Measurements from ENCODE around the gene ZNF326. TPM values are rescaled to one million over a fixed set of nuclear protein-coding genes. Genes with fewer than 3 reads are reported as not detected.
"Not testable (repeated sequence)": the region's sequence is repeated elsewhere in the genome, so short reads cannot be mapped to it uniquely, and the experiment has no call there.

Gene ZNF326
- total RNA-seq, 1 experiment from 2014 or later, result 14.7 TPM

GRCh38 chr1:89973471-89974127 lies 21.3 kb upstream of the ZNF326 start:
- H4K20me1 ChIP-seq (ENCODE audit: insufficient read depth, low read depth, low read length), result no peaks in the 10 kb centered on the region
- H3K4me1 ChIP-seq (ENCODE audit: low read length), result no peaks in the 10 kb centered on the region
- H3K79me2 ChIP-seq (ENCODE audit: low read length), result no peaks in the 10 kb centered on the region
- no peak overlapping the region for H3K4me3 ChIP-seq (ENCODE audit: low read length)
- H3K9me2 ChIP-seq (replicated peaks; ENCODE audit: insufficient read depth, low read length), result no peaks in the 10 kb centered on the region
- H3K9me3 ChIP-seq (ENCODE audit: low read length), result no peaks in the 10 kb centered on the region
- no peak overlapping the region for H3K4me2 ChIP-seq (ENCODE audit: low read depth, low read length, poor library complexity, severe bottlenecking)
- H2AFZ ChIP-seq (ENCODE audit: low read length), result no peak overlapping the region
- no peak overlapping the region for H3K9ac ChIP-seq (ENCODE audit: low read length)
- no peaks in the 10 kb centered on the region for H3K36me3 ChIP-seq (ENCODE audit: insufficient read depth, low read length)
- H3K27me3 ChIP-seq (ENCODE audit: low read length), result no peaks in the 10 kb centered on the region
- DNase-seq, result no peak
- no peak overlapping the region for H3K27ac ChIP-seq (ENCODE audit: low read length)

- no peak overlapping the region for H2AFZ ChIP-seq (ENCODE audit: low read length)
- no peak overlapping the region for H3K4me3 ChIP-seq (ENCODE audit: low read length)
- DNase-seq, result no peak
- H3K4me1 ChIP-seq (ENCODE audit: low read length), result no peaks in the 10 kb centered on the region
- no peaks in the 10 kb centered on the region for H4K20me1 ChIP-seq (ENCODE audit: insufficient read depth, low read depth, low read length)
- no peaks in the 10 kb centered on the region for H3K27me3 ChIP-seq (ENCODE audit: low read length)
- H3K27ac ChIP-seq (ENCODE audit: low read length), result no peak overlapping the region
- H3K79me2 ChIP-seq (ENCODE audit: low read length), result no peaks in the 10 kb centered on the region
- no peaks in the 10 kb centered on the region for H3K9me2 ChIP-seq (replicated peaks; ENCODE audit: insufficient read depth, low read length)
- no peaks in the 10 kb centered on the region for H3K9me3 ChIP-seq (ENCODE audit: low read length)
- H3K36me3 ChIP-seq (ENCODE audit: insufficient read depth, low read length), result no peaks in the 10 kb centered on the region
- no peak overlapping the region for H3K4me2 ChIP-seq (ENCODE audit: low read depth, low read length, poor library complexity, severe bottlenecking)
- H3K9ac ChIP-seq (ENCODE audit: low read length), result no peak overlapping the region
These were observed 20.7 kb upstream of the ZNF326 start for GRCh38 chr1:89974256-89974655.

GRCh38 chr1:89974696-89975470 lies 20.0 kb upstream of the ZNF326 start:
- Histone ChIP-seq H3K9ac (ENCODE audit: low read length) (no peak overlapping the region), H3K79me2 (ENCODE audit: low read length) (no peaks in the 10 kb centered on the region), H3K4me1 (ENCODE audit: low read length) (no peaks in the 10 kb centered on the region), H3K4me2 (ENCODE audit: low read depth, low read length, poor library complexity, severe bottlenecking) (no peak overlapping the region), H2AFZ (ENCODE audit: low read length) (no peak overlapping the region), H4K20me1 (ENCODE audit: insufficient read depth, low read depth, low read length) (no peaks in the 10 kb centered on the region), H3K4me3 (ENCODE audit: low read length) (no peak overlapping the region), H3K9me2 (replicated peaks; ENCODE audit: insufficient read depth, low read length) (no peaks in the 10 kb centered on the region), H3K27ac (ENCODE audit: low read length) (no peak overlapping the region), H3K36me3 (ENCODE audit: insufficient read depth, low read length) (no peaks in the 10 kb centered on the region), H3K27me3 (ENCODE audit: low read length) (no peaks in the 10 kb centered on the region), H3K9me3 (ENCODE audit: low read length) (no peaks in the 10 kb centered on the region)
- DNase-seq, result no peak

GRCh38 chr1:89975540-89976125 lies 19.3 kb upstream of the ZNF326 start:
- H4K20me1 ChIP-seq (ENCODE audit: insufficient read depth, low read depth, low read length), result no peaks in the 10 kb centered on the region
- H3K36me3 ChIP-seq (ENCODE audit: insufficient read depth, low read length), result no peaks in the 10 kb centered on the region
- no peak overlapping the region for H3K27ac ChIP-seq (ENCODE audit: low read length)
- DNase-seq, result no peak
- no peaks in the 10 kb centered on the region for H3K9me2 ChIP-seq (replicated peaks; ENCODE audit: insufficient read depth, low read length)
- H3K27me3 ChIP-seq (ENCODE audit: low read length), result no peaks in the 10 kb centered on the region
- H3K4me1 ChIP-seq (ENCODE audit: low read length), result peaks cover 4% of the 10 kb centered on the region
- H3K4me3 ChIP-seq (ENCODE audit: low read length), result no peak overlapping the region
- H2AFZ ChIP-seq (ENCODE audit: low read length), result no peak overlapping the region
- no peaks in the 10 kb centered on the region for H3K79me2 ChIP-seq (ENCODE audit: low read length)
- H3K9ac ChIP-seq (ENCODE audit: low read length), result no peak overlapping the region
- H3K9me3 ChIP-seq (ENCODE audit: low read length), result no peaks in the 10 kb centered on the region
- no peak overlapping the region for H3K4me2 ChIP-seq (ENCODE audit: low read depth, low read length, poor library complexity, severe bottlenecking)

- H3K9ac ChIP-seq (ENCODE audit: low read length), result no peak overlapping the region
- H3K9me3 ChIP-seq (ENCODE audit: low read length), result no peaks in the 10 kb centered on the region
- H4K20me1 ChIP-seq (ENCODE audit: insufficient read depth, low read depth, low read length), result no peaks in the 10 kb centered on the region
- H3K27me3 ChIP-seq (ENCODE audit: low read length), result no peaks in the 10 kb centered on the region
- no peaks in the 10 kb centered on the region for H3K79me2 ChIP-seq (ENCODE audit: low read length)
- H2AFZ ChIP-seq (ENCODE audit: low read length), result no peak overlapping the region
- H3K36me3 ChIP-seq (ENCODE audit: insufficient read depth, low read length), result no peaks in the 10 kb centered on the region
- H3K4me3 ChIP-seq (ENCODE audit: low read length), result no peak overlapping the region
- H3K9me2 ChIP-seq (replicated peaks; ENCODE audit: insufficient read depth, low read length), result no peaks in the 10 kb centered on the region
- H3K27ac ChIP-seq (ENCODE audit: low read length), result no peak overlapping the region
- DNase-seq, result no peak
- H3K4me2 ChIP-seq (ENCODE audit: low read depth, low read length, poor library complexity, severe bottlenecking), result no peak overlapping the region
- peaks cover 5% of the 10 kb centered on the region for H3K4me1 ChIP-seq (ENCODE audit: low read length)
These were observed 16.2 kb upstream of the ZNF326 start for GRCh38 chr1:89978755-89979154.

DNA sequence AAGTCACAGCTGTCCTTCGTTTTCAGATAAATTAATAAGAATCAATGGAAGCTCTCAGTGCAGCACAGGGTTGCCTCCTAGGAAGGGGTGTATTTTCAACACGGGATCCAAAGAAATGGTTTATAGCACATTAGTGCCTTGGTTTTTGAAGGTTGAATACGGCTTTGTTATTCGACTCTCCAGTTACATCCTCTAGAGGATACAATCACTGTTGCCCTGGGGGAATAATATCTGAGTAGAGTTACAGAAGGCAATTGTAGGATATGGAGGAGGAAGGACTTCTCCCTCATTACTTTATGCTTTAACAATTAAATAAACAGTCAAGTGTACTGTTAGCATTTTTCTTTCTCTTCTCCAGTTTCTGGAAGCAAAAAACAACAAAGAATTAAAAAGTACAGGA lies 14.3 kb upstream of the ZNF326 start:
- H3K79me2 ChIP-seq (ENCODE audit: low read length), result no peaks in the 10 kb centered on the region
- H3K9me3 ChIP-seq (ENCODE audit: low read length), result no peaks in the 10 kb centered on the region
- no peaks in the 10 kb centered on the region for H3K36me3 ChIP-seq (ENCODE audit: insufficient read depth, low read length)
- DNase-seq, result no peak
- no peak overlapping the region for H3K27ac ChIP-seq (ENCODE audit: low read length)
- H3K4me1 ChIP-seq (ENCODE audit: low read length), result peaks cover 5% of the 10 kb centered on the region
- no peaks in the 10 kb centered on the region for H3K27me3 ChIP-seq (ENCODE audit: low read length)
- H3K4me3 ChIP-seq (ENCODE audit: low read length), result no peak overlapping the region
- no peak overlapping the region for H3K9ac ChIP-seq (ENCODE audit: low read length)
- no peaks in the 10 kb centered on the region for H4K20me1 ChIP-seq (ENCODE audit: insufficient read depth, low read depth, low read length)
- H3K4me2 ChIP-seq (ENCODE audit: low read depth, low read length, poor library complexity, severe bottlenecking), result no peak overlapping the region
- no peak overlapping the region for H2AFZ ChIP-seq (ENCODE audit: low read length)
- H3K9me2 ChIP-seq (replicated peaks; ENCODE audit: insufficient read depth, low read length), result no peaks in the 10 kb centered on the region

- not testable (repeated sequence) for H3K79me2 ChIP-seq (ENCODE audit: low read length); H3K36me3 ChIP-seq (ENCODE audit: insufficient read depth, low read length); H3K9me3 ChIP-seq (ENCODE audit: low read length); H3K4me3 ChIP-seq (ENCODE audit: low read length); H3K4me1 ChIP-seq (ENCODE audit: low read length); H3K4me2 ChIP-seq (ENCODE audit: low read depth, low read length, poor library complexity, severe bottlenecking); H3K9ac ChIP-seq (ENCODE audit: low read length); H2AFZ ChIP-seq (ENCODE audit: low read length); H3K27me3 ChIP-seq (ENCODE audit: low read length); H4K20me1 ChIP-seq (ENCODE audit: insufficient read depth, low read depth, low read length); DNase-seq; H3K27ac ChIP-seq (ENCODE audit: low read length); H3K9me2 ChIP-seq (replicated peaks; ENCODE audit: insufficient read depth, low read length)
These were observed 12.1 kb upstream of the ZNF326 start for GRCh38 chr1:89982846-89983245.

DNA sequence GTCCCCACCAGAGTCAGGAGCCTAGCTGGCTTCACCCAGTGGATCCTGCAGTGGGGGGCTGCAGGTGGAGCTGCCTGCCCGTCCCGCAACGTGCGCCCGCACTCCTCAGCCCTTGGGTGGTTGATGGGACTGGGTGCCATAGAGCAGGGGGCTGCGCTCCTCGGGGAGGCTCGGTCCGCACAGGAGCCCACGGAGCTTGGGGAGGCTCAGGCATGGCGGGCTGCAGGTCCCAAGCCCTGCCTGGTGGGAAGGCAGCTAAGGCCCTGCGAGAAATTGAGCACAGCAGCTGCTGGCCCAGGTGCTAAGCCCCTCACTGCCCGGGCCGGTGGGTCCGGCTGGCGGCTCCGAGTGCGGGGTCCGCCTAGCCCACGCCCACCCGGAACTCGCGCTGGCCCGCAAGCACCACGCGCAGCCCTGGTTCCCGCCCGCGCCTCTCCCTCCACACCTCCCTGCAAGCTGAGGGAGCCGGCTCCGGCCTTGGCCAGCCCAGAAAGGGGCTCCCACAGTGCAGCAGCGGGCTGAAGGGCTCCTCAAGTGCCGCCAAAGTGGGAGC lies 10.3 kb upstream of the ZNF326 start:
- not testable (repeated sequence) for DNase-seq; H3K9me2 ChIP-seq (replicated peaks; ENCODE audit: insufficient read depth, low read length); H3K4me2 ChIP-seq (ENCODE audit: low read depth, low read length, poor library complexity, severe bottlenecking); H4K20me1 ChIP-seq (ENCODE audit: insufficient read depth, low read depth, low read length); H3K27me3 ChIP-seq (ENCODE audit: low read length); H3K4me3 ChIP-seq (ENCODE audit: low read length); H3K36me3 ChIP-seq (ENCODE audit: insufficient read depth, low read length); H3K9ac ChIP-seq (ENCODE audit: low read length); H2AFZ ChIP-seq (ENCODE audit: low read length); H3K4me1 ChIP-seq (ENCODE audit: low read length); H3K27ac ChIP-seq (ENCODE audit: low read length); H3K9me3 ChIP-seq (ENCODE audit: low read length); H3K79me2 ChIP-seq (ENCODE audit: low read length)
